H9 (cell line): ENCODE results near the gene ZNF521. TPM values are rescaled to one million over a fixed set of nuclear protein-coding genes. Genes with fewer than 3 reads are reported as not detected.

ENCODE experiments used
- DNase-seq: peaks from one replicate; pipeline ENCODE4 v3.0.0-alpha.2; 2017
- H2AFZ ChIP-seq: one replicate; pipeline ENCODE4 v1.6.1; 2013; ENCODE audit warnings: mild to moderate bottlenecking, low read length, control low read depth, moderate library complexity
- H2AK5ac ChIP-seq: 2 replicates; pipeline ENCODE4 v1.6.1; 2013; ENCODE audit warnings: low read length, control low read depth, mixed read lengths; ENCODE audit not compliant: insufficient read length
- H2BK120ac ChIP-seq: one replicate; pipeline ENCODE4 v1.6.1; 2013; ENCODE audit warnings: low read depth, mild to moderate bottlenecking, low read length, control low read depth, inconsistent platforms; ENCODE audit not compliant: poor library complexity, severe bottlenecking
- H2BK12ac ChIP-seq: 2 replicates; pipeline ENCODE4 v1.6.1; 2013; ENCODE audit warnings: low read length, control low read depth, mixed read lengths, low read depth; ENCODE audit not compliant: insufficient read length
- H2BK15ac ChIP-seq: 2 replicates; pipeline ENCODE4 v1.6.1; 2013; ENCODE audit warnings: low read depth, low read length, control low read depth
- H2BK20ac ChIP-seq: one replicate; pipeline ENCODE4 v1.6.1; 2013; ENCODE audit warnings: low read depth, mild to moderate bottlenecking, low read length, control low read depth, inconsistent platforms; ENCODE audit not compliant: poor library complexity, severe bottlenecking
- H2BK5ac ChIP-seq: 2 replicates; pipeline ENCODE4 v1.6.1; 2013; ENCODE audit warnings: low read length, control low read depth, mixed read lengths; ENCODE audit not compliant: insufficient read length
- H3K14ac ChIP-seq: 2 replicates; pipeline ENCODE4 v1.6.1; 2013; ENCODE audit warnings: low read length, control low read depth; ENCODE audit not compliant: insufficient read depth
- H3K18ac ChIP-seq: 2 replicates; pipeline ENCODE4 v1.6.1; 2013; ENCODE audit warnings: low read depth, mild to moderate bottlenecking, mixed read lengths, low read length, control low read depth; ENCODE audit not compliant: insufficient read length
- H3K23ac ChIP-seq: 2 replicates; pipeline ENCODE4 v1.6.1; 2013; ENCODE audit warnings: low read length, control low read depth, mixed read lengths, low read depth; ENCODE audit not compliant: insufficient read length
- H3K23me2 ChIP-seq: 2 replicates; pipeline ENCODE4 v1.6.1; 2013; ENCODE audit warnings: low read depth, mild to moderate bottlenecking, mixed read lengths, low read length, control low read depth; ENCODE audit not compliant: insufficient read length, poor library complexity, severe bottlenecking
- H3K27ac ChIP-seq: 2 replicates; pipeline ENCODE4 v1.5.1; 2013; ENCODE audit warnings: low read length, control low read depth, mixed read lengths, low read depth; ENCODE audit not compliant: insufficient read length
- H3K27me3 ChIP-seq: 2 replicates; pipeline ENCODE4 v1.6.1; 2013; ENCODE audit warnings: low read length, control low read depth, inconsistent platforms; ENCODE audit not compliant: insufficient read depth
- H3K4ac ChIP-seq: 2 replicates; pipeline ENCODE4 v1.6.1; 2013; ENCODE audit warnings: low read depth, mild to moderate bottlenecking, control low read depth, inconsistent platforms, low read length, moderate library complexity
- H3K4me1 ChIP-seq: 2 replicates; pipeline ENCODE4 v1.6.1; 2013; ENCODE audit warnings: low read length, control low read depth, inconsistent platforms; ENCODE audit not compliant: insufficient read depth
- H3K4me2 ChIP-seq: 2 replicates; pipeline ENCODE4 v1.6.1; 2013; ENCODE audit warnings: low read length, control low read depth, mixed read lengths; ENCODE audit not compliant: insufficient read length, insufficient read depth
- H3K56ac ChIP-seq: 2 replicates; pipeline ENCODE4 v1.6.1; 2013; ENCODE audit warnings: low read depth, mild to moderate bottlenecking, mixed read lengths, low read length, control low read depth; ENCODE audit not compliant: insufficient read length
- H3K79me1 ChIP-seq: 2 replicates; pipeline ENCODE4 v1.6.1; 2013; ENCODE audit warnings: low read depth, mild to moderate bottlenecking, moderate library complexity, low read length, control low read depth, inconsistent platforms; ENCODE audit not compliant: insufficient read depth, poor library complexity, severe bottlenecking
- H3K79me2 ChIP-seq: 2 replicates; pipeline ENCODE4 v1.6.1; 2013; ENCODE audit warnings: low read length, control low read depth, inconsistent platforms; ENCODE audit not compliant: insufficient read depth
- H3K9ac ChIP-seq: 2 replicates; pipeline ENCODE4 v1.6.1; 2013; ENCODE audit warnings: low read length, control low read depth, mixed read lengths; ENCODE audit not compliant: insufficient read length; ENCODE audit errors: extremely low read depth
- H3K9me3 ChIP-seq: one replicate; pipeline ENCODE4 v1.6.1; 2013; ENCODE audit warnings: low read depth, low read length, inconsistent platforms; ENCODE audit not compliant: control insufficient read depth
- H3T11ph ChIP-seq: one replicate; pipeline ENCODE4 v1.6.1; 2013; ENCODE audit warnings: mild to moderate bottlenecking, low read length, control low read depth, inconsistent platforms
- H4K20me1 ChIP-seq: one replicate; pipeline ENCODE4 v1.6.1; 2013; ENCODE audit not compliant: control insufficient read depth, insufficient read length, insufficient read depth
- H4K5ac ChIP-seq: 2 replicates; pipeline ENCODE4 v1.6.1; 2013; ENCODE audit warnings: low read depth, mild to moderate bottlenecking, mixed read lengths, low read length, control low read depth; ENCODE audit not compliant: insufficient read length
- H4K8ac ChIP-seq: replicated peaks from 2 replicates; pipeline ENCODE4 v1.6.1; 2013; ENCODE audit warnings: low read length, control low read depth, mixed read lengths, low read depth; ENCODE audit not compliant: insufficient read length
- H4K91ac ChIP-seq: 2 replicates; pipeline ENCODE4 v1.6.1; 2013; ENCODE audit warnings: low read depth, mild to moderate bottlenecking, moderate library complexity, mixed read lengths, low read length, control low read depth; ENCODE audit not compliant: insufficient read length
- H3K27ac Mint-ChIP-seq, 3 experiments: 2 replicates in 2 of 3; 3 replicates in 1 of 3; pipeline ENCODE4 v1.8.0; 2020 to 2021; ENCODE audit warnings: mixed read lengths in 3 of 3, mild to moderate bottlenecking in 1 of 3, moderate library complexity in 1 of 3
- H3K27me3 Mint-ChIP-seq: 2 replicates; pipeline ENCODE4 v1.8.0; 2021; ENCODE audit warnings: low read depth, mild to moderate bottlenecking, moderate library complexity, mixed read lengths
- H3K36me3 Mint-ChIP-seq, 3 experiments: 2 replicates in 2 of 3; 3 replicates in 1 of 3; pipeline ENCODE4 v1.8.0; 2020 to 2021; ENCODE audit warnings: low read depth in 3 of 3, mixed read lengths in 3 of 3; ENCODE audit not compliant: insufficient read depth in 1 of 3
- H3K4me1 Mint-ChIP-seq, 2 experiments: 2 replicates each; pipeline ENCODE4 v1.8.0; 2020; ENCODE audit warnings: mixed read lengths in 2 of 2
- H3K4me3 Mint-ChIP-seq, 2 experiments: 2 replicates in 1 of 2; 3 replicates in 1 of 2; pipeline ENCODE4 v1.8.0; 2020 to 2021; ENCODE audit warnings: mild to moderate bottlenecking in 2 of 2, mixed read lengths in 2 of 2, moderate library complexity in 1 of 2
- H3K9me3 Mint-ChIP-seq, 2 experiments: 2 replicates in 1 of 2; 3 replicates in 1 of 2; pipeline ENCODE4 v1.8.0; 2020; ENCODE audit warnings: mild to moderate bottlenecking in 2 of 2, mixed read lengths in 2 of 2, moderate library complexity in 1 of 2
- whole genome bisulfite sequencing: extraction: QIAGEN DNeasy Blood & Tissue Kit; methylation state at CpG from one replicate; pipeline ENCODE4 v1.1.7; 2013; ENCODE audit warnings: missing lambda C conversion rate, low lambda C conversion rate, mixed read lengths; ENCODE audit not compliant: insufficient read length; ENCODE audit errors: extremely low coverage; 5-methylcytosine and 5-hydroxymethylcytosine counted together
- total RNA-seq: library from RNA; stranded (reverse); gene quantifications from 2 replicates; pipeline ENCODE4 v1.2.1, GENCODE V29; 2021
- TF ChIP-seq, protein P1 (sequence below): fragments of 200-600 bp; sonication (generic); conservative IDR thresholded peaks from 3 replicates; pipeline ENCODE4 v1.8.0; 2021; ENCODE audit warnings: antibody characterized with exemption, mild to moderate bottlenecking

The ZNF521 gene
- total RNA-seq, 1 experiment from 2014 or later = 3.3 TPM

- TF ChIP-seq, protein P1, sequence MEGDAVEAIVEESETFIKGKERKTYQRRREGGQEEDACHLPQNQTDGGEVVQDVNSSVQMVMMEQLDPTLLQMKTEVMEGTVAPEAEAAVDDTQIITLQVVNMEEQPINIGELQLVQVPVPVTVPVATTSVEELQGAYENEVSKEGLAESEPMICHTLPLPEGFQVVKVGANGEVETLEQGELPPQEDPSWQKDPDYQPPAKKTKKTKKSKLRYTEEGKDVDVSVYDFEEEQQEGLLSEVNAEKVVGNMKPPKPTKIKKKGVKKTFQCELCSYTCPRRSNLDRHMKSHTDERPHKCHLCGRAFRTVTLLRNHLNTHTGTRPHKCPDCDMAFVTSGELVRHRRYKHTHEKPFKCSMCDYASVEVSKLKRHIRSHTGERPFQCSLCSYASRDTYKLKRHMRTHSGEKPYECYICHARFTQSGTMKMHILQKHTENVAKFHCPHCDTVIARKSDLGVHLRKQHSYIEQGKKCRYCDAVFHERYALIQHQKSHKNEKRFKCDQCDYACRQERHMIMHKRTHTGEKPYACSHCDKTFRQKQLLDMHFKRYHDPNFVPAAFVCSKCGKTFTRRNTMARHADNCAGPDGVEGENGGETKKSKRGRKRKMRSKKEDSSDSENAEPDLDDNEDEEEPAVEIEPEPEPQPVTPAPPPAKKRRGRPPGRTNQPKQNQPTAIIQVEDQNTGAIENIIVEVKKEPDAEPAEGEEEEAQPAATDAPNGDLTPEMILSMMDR = no peak
- no peak overlapping the region for H2BK20ac ChIP-seq
- Mint-ChIP-seq H3K4me3 (peak overlapping the region; percentile 81 to 93), H3K9me3 (no peaks in the 10 kb centered on the region; a peak in 1 of 5 replicates), H3K36me3 (no peaks in the 10 kb centered on the region; a peak in 1 of 7 replicates), H3K4me1 (peaks cover 12 to 23% of the 10 kb centered on the region in 2 experiments), H3K27me3 (peaks cover 83% of the 10 kb centered on the region), H3K27ac (peak overlapping the region in 1 of 3 experiments; percentile 95; a peak in 1 of 7 replicates)
- H3K56ac ChIP-seq = no peak overlapping the region
- no CpG with 5 or more reads among the region's 78 CpGs for WGBS
- no peak overlapping the region for H2BK15ac ChIP-seq
- H2BK12ac ChIP-seq = no peak overlapping the region
- H3K27ac ChIP-seq = no peak overlapping the region
- peak; percentile 43 for DNase-seq
- no peaks in the 10 kb centered on the region for H3K79me2 ChIP-seq
- no peaks in the 10 kb centered on the region for H3K9me3 ChIP-seq
- H3K79me1 ChIP-seq = no peaks in the 10 kb centered on the region
- H4K20me1 ChIP-seq = no peaks in the 10 kb centered on the region
- H2BK120ac ChIP-seq = no peak overlapping the region
- H3K23me2 ChIP-seq = peaks cover 11% of the 10 kb centered on the region
- no peak overlapping the region for H4K8ac ChIP-seq
- H3K4me2 ChIP-seq = peak overlapping the region; percentile 85
- no peak overlapping the region for H3K18ac ChIP-seq
- H2BK5ac ChIP-seq = no peak overlapping the region
- no peak overlapping the region for H2AFZ ChIP-seq
- H3K4ac ChIP-seq = no peak overlapping the region
- no peak overlapping the region for H3K23ac ChIP-seq
- H3K4me1 ChIP-seq = peaks cover 2% of the 10 kb centered on the region; the same call in 1 of the 2 replicates
- no peak overlapping the region for H4K5ac ChIP-seq
- H3K14ac ChIP-seq = no peak overlapping the region
- peaks cover 10% of the 10 kb centered on the region for H3K27me3 ChIP-seq
- H3K9ac ChIP-seq = no peak overlapping the region
- no peak overlapping the region for H4K91ac ChIP-seq
- no peak overlapping the region for H3T11ph ChIP-seq
- no peak overlapping the region for H2AK5ac ChIP-seq
Measured at GRCh38 chr18:25349131-25349925, 2.6 kb downstream of the ZNF521 start.
